WTC11 (cell line): ENCODE data around the gene ZNF382. TPM values are rescaled to one million over a fixed set of nuclear protein-coding genes. Genes with fewer than 3 reads are reported as not detected.

ENCODE experiments used
- ATAC-seq: fragments of 200-7000 bp; cut with Tn5 transposase; 2 replicates; pipeline ENCODE4 v1.10.0; 2021; ENCODE audit warnings: mild to moderate bottlenecking, moderate library complexity
- CTCF ChIA-PET: fragments of 300-600 bp; sonication (Branson Sonifier 250); formaldehyde crosslinking; loops from one replicate; lab custom pipeline; 2021; ENCODE audit warnings: antibody characterized with exemption; lab: Charles Lee
- POLR2A ChIA-PET: fragments of 350-600 bp; sonication (Branson Sonifier 250); formaldehyde crosslinking; loops from one replicate; lab custom pipeline; 2021; ENCODE audit warnings: antibody characterized with exemption; lab: Charles Lee
- DNase-seq: peaks from one replicate; pipeline ENCODE4 v3.0.0; 2021; ENCODE audit warnings: low spot score
- H3K27ac Mint-ChIP-seq: 2 replicates; pipeline ENCODE4 v1.8.0; 2021; ENCODE audit warnings: mixed read lengths
- H3K27me3 Mint-ChIP-seq: 2 replicates; pipeline ENCODE4 v1.8.0; 2021; ENCODE audit warnings: low read depth, mild to moderate bottlenecking, moderate library complexity, mixed read lengths
- H3K36me3 Mint-ChIP-seq: 2 replicates; pipeline ENCODE4 v1.8.0; 2021; ENCODE audit warnings: mixed read lengths
- H3K4me1 Mint-ChIP-seq: 2 replicates; pipeline ENCODE4 v1.8.0; 2022; ENCODE audit warnings: mixed read lengths
- H3K4me3 Mint-ChIP-seq: 2 replicates; pipeline ENCODE4 v1.8.0; 2021; ENCODE audit warnings: mild to moderate bottlenecking, moderate library complexity, mixed read lengths
- H3K9me3 Mint-ChIP-seq: 2 replicates; pipeline ENCODE4 v1.8.0; 2021; ENCODE audit warnings: mixed read lengths
- AR ChIP-seq: fragments of 250-450 bp; sonication (Bioruptor Pico); IDR thresholded peaks from 2 replicates; pipeline ENCODE4 v1.9.0; 2021; ENCODE audit warnings: mild to moderate bottlenecking
- ERG ChIP-seq: fragments of 250-450 bp; sonication (Bioruptor Pico); IDR thresholded peaks from 2 replicates; pipeline ENCODE4 v1.8.0; 2021; ENCODE audit warnings: mild to moderate bottlenecking
- ESRRA ChIP-seq: sonication (generic); formaldehyde crosslinking; IDR thresholded peaks from 2 replicates; pipeline ENCODE4 v1.8.1; 2022; ENCODE audit warnings: mild to moderate bottlenecking, missing genetic modification reagents, borderline replicate concordance
- KAT7 ChIP-seq: sonication (generic); formaldehyde crosslinking; IDR thresholded peaks from 2 replicates; pipeline ENCODE4 v1.8.1; 2023; ENCODE audit warnings: missing genetic modification reagents, mild to moderate bottlenecking, borderline replicate concordance
- MXD4 ChIP-seq: fragments of 250-450 bp; sonication (Bioruptor Pico); IDR thresholded peaks from 2 replicates; pipeline ENCODE4 v1.8.0; 2021; ENCODE audit warnings: mild to moderate bottlenecking, moderate library complexity, borderline replicate concordance
- NFATC4 ChIP-seq: fragments of 250-450 bp; sonication (Bioruptor Pico); IDR thresholded peaks from 2 replicates; pipeline ENCODE4 v1.9.0; 2021; ENCODE audit warnings: mild to moderate bottlenecking
- NR2C2 ChIP-seq: sonication (generic); formaldehyde crosslinking; IDR thresholded peaks from 2 replicates; pipeline ENCODE4 v1.8.0; 2022; ENCODE audit warnings: mild to moderate bottlenecking, missing genetic modification reagents
- SOX15 ChIP-seq: fragments of 250-450 bp; sonication (Bioruptor Pico); IDR thresholded peaks from 2 replicates; pipeline ENCODE4 v1.9.0; 2021; ENCODE audit warnings: mild to moderate bottlenecking
- TP53 ChIP-seq: sonication (generic); formaldehyde crosslinking; IDR thresholded peaks from 2 replicates; pipeline ENCODE4 v1.8.1; 2023; ENCODE audit warnings: mild to moderate bottlenecking, missing genetic modification reagents
- USF1 ChIP-seq: sonication (generic); formaldehyde crosslinking; IDR thresholded peaks from 2 replicates; pipeline ENCODE4 v1.8.0; 2022; ENCODE audit warnings: mild to moderate bottlenecking, missing genetic modification reagents
- ZNF317 ChIP-seq: sonication (generic); formaldehyde crosslinking; IDR thresholded peaks from 2 replicates; pipeline ENCODE4 v1.8.1; 2023; ENCODE audit warnings: low read depth, mild to moderate bottlenecking, moderate library complexity, missing genetic modification reagents, borderline replicate concordance
- total RNA-seq: library from RNA; stranded (reverse); gene quantifications from 3 replicates; pipeline ENCODE4 v1.2.3, GENCODE V29; 2021
- TF ChIP-seq, protein P1 (sequence below): sonication (generic); formaldehyde crosslinking; IDR thresholded peaks from 2 replicates; pipeline ENCODE4 v1.8.1; 2023; ENCODE audit warnings: mild to moderate bottlenecking, missing genetic modification reagents
- TF ChIP-seq, protein P2 (sequence below): sonication (generic); formaldehyde crosslinking; IDR thresholded peaks from 2 replicates; pipeline ENCODE4 v1.8.1; 2022; ENCODE audit warnings: mild to moderate bottlenecking, missing genetic modification reagents, moderate library complexity, borderline replicate concordance
- TF ChIP-seq, protein P3 (sequence below): fragments of 250-450 bp; sonication (Bioruptor Pico); IDR thresholded peaks from 2 replicates; pipeline ENCODE4 v2.1.2; 2022; ENCODE audit warnings: mild to moderate bottlenecking, moderate library complexity
- TF ChIP-seq, protein P4 (sequence below): sonication (generic); formaldehyde crosslinking; IDR thresholded peaks from 2 replicates; pipeline ENCODE4 v1.8.0; 2022; ENCODE audit warnings: missing genetic modification reagents

The ZNF382 gene
- total RNA-seq, 1 experiment from 2014 or later: 8.2 TPM

- TF ChIP-seq ESRRA (CRISPR knock-in tag) (no peak), MXD4 (no peak), ZNF317 (no peak), ERG (CRISPR knock-in tag) (no peak), NR2C2 (CRISPR knock-in tag) (no peak)
- TF ChIP-seq, protein P1, sequence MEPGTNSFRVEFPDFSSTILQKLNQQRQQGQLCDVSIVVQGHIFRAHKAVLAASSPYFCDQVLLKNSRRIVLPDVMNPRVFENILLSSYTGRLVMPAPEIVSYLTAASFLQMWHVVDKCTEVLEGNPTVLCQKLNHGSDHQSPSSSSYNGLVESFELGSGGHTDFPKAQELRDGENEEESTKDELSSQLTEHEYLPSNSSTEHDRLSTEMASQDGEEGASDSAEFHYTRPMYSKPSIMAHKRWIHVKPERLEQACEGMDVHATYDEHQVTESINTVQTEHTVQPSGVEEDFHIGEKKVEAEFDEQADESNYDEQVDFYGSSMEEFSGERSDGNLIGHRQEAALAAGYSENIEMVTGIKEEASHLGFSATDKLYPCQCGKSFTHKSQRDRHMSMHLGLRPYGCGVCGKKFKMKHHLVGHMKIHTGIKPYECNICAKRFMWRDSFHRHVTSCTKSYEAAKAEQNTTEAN (CRISPR knock-in tag): no peak
- TF ChIP-seq, protein P2, sequence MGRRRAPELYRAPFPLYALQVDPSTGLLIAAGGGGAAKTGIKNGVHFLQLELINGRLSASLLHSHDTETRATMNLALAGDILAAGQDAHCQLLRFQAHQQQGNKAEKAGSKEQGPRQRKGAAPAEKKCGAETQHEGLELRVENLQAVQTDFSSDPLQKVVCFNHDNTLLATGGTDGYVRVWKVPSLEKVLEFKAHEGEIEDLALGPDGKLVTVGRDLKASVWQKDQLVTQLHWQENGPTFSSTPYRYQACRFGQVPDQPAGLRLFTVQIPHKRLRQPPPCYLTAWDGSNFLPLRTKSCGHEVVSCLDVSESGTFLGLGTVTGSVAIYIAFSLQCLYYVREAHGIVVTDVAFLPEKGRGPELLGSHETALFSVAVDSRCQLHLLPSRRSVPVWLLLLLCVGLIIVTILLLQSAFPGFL (CRISPR knock-in tag): no peak
- TF ChIP-seq, protein P3, sequence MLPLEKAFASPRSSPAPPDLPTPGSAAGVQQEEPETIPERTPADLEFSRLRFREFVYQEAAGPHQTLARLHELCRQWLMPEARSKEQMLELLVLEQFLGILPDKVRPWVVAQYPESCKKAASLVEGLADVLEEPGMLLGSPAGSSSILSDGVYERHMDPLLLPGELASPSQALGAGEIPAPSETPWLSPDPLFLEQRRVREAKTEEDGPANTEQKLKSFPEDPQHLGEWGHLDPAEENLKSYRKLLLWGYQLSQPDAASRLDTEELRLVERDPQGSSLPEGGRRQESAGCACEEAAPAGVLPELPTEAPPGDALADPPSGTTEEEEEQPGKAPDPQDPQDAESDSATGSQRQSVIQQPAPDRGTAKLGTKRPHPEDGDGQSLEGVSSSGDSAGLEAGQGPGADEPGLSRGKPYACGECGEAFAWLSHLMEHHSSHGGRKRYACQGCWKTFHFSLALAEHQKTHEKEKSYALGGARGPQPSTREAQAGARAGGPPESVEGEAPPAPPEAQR (CRISPR knock-in tag): no peak
Observed at GRCh38 chr19:36646746-36647145, 41.6 kb downstream of the ZNF382 start (continued).

- peaks cover 65% of the 10 kb centered on the region for H3K36me3 Mint-ChIP-seq
- H3K27ac Mint-ChIP-seq: no peak overlapping the region
- no peaks in the 10 kb centered on the region for H3K27me3 Mint-ChIP-seq
- DNase-seq: no peak
- no peak overlapping the region for H3K4me3 Mint-ChIP-seq
- POLR2A ChIA-PET: no interaction called here
- H3K4me1 Mint-ChIP-seq: no peaks in the 10 kb centered on the region
- ATAC-seq: no peak
- H3K9me3 Mint-ChIP-seq: peaks cover 44% of the 10 kb centered on the region
- TF ChIP-seq SOX15 (CRISPR knock-in tag) (no peak), USF1 (CRISPR knock-in tag) (no peak)
- TF ChIP-seq, protein P1 (CRISPR knock-in tag): no peak
- TF ChIP-seq, protein P4, sequence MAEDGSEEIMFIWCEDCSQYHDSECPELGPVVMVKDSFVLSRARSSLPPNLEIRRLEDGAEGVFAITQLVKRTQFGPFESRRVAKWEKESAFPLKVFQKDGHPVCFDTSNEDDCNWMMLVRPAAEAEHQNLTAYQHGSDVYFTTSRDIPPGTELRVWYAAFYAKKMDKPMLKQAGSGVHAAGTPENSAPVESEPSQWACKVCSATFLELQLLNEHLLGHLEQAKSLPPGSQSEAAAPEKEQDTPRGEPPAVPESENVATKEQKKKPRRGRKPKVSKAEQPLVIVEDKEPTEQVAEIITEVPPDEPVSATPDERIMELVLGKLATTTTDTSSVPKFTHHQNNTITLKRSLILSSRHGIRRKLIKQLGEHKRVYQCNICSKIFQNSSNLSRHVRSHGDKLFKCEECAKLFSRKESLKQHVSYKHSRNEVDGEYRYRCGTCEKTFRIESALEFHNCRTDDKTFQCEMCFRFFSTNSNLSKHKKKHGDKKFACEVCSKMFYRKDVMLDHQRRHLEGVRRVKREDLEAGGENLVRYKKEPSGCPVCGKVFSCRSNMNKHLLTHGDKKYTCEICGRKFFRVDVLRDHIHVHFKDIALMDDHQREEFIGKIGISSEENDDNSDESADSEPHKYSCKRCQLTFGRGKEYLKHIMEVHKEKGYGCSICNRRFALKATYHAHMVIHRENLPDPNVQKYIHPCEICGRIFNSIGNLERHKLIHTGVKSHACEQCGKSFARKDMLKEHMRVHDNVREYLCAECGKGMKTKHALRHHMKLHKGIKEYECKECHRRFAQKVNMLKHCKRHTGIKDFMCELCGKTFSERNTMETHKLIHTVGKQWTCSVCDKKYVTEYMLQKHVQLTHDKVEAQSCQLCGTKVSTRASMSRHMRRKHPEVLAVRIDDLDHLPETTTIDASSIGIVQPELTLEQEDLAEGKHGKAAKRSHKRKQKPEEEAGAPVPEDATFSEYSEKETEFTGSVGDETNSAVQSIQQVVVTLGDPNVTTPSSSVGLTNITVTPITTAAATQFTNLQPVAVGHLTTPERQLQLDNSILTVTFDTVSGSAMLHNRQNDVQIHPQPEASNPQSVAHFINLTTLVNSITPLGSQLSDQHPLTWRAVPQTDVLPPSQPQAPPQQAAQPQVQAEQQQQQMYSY (CRISPR knock-in tag): no peak
- TF ChIP-seq, all 79 proteins: peak for 0
- CTCF ChIA-PET: no interaction called here
Observed at GRCh38 chr19:36652958-36653357, 47.8 kb downstream of the ZNF382 start.

GRCh38 chr19:36665832-36666231 is 60.7 kb downstream of the ZNF382 start:
- POLR2A ChIA-PET: interaction anchor here (0.6 to 1.1 kb wide), 4 partner anchors 59 to 184 kb away, joined by 3 to 6 read pairs (median 4); partner anchors contain the start of genes ZNF345 and ZNF529

More at GRCh38 chr19:36665832-36666231, 60.7 kb downstream of the ZNF382 start:
- CTCF ChIA-PET: interaction anchor here (1.1 kb wide), 1 partner anchor 22 kb away, joined by 3 read pairs; the partner anchor contains the start of gene ZNF567
- ATAC-seq: no peak
- DNase-seq: no peak
- Mint-ChIP-seq H3K36me3 (peaks cover 10% of the 10 kb centered on the region), H3K9me3 (0 out of 2 replicates have a peak, but pooled peaks cover 3% of the 10 kb centered on the region), H3K27me3 (no peaks in the 10 kb centered on the region), H3K27ac (peak overlapping the region; percentile 63), H3K4me3 (peak overlapping the region; percentile 100), H3K4me1 (peaks cover 15% of the 10 kb centered on the region)
- TF ChIP-seq AR (CRISPR knock-in tag) (no peak), KAT7 (CRISPR knock-in tag) (no peak), NFATC4 (CRISPR knock-in tag) (no peak), TP53 (no peak)
